Omental fat pad (tissue), 4 donors: ENCODE measurements around the gene FMN2. TPM values are rescaled to one million over a fixed set of nuclear protein-coding genes. Genes with fewer than 3 reads are reported as not detected.

ENCODE experiments used
- ATAC-seq: fragments of 150-250 bp; one replicate; pipeline ENCODE4 v1.9.1; 2016; ENCODE audit warnings: mild to moderate bottlenecking, moderate library complexity; ENCODE audit not compliant: low FRiP score
- DNase-seq: peaks from one replicate; pipeline ENCODE4 v3.0.0-alpha.2; 2019; ENCODE audit warnings: low spot score
- CTCF ChIP-seq, 3 donors: fragments of 450-650 bp; IDR thresholded peaks; one replicate each; pipeline ENCODE4 v1.5.1; 2016 to 2017; ENCODE audit warnings: antibody characterized with exemption in 3 of 3, mild to moderate bottlenecking in 3 of 3, moderate library complexity in 2 of 3
- total RNA-seq, 4 donors: library from RNA; depleted of rRNA; stranded (reverse); fragments of >200 nt; gene quantifications; one replicate each; pipeline ENCODE4 v1.1.0, GENCODE V29; 2016

The FMN2 gene
- total RNA-seq, 4 donors from 2014 or later, result 1.2 to 4.3 (median 2.8) TPM

- ATAC-seq, result no peak
- DNase-seq, result no peak
- TF ChIP-seq CTCF (IDR thresholded peaks at IDR 0.05), result no peak
Measured at GRCh38 chr1:240104672-240105071, 13.0 kb downstream of the FMN2 start.

- TF ChIP-seq CTCF (IDR thresholded peaks at IDR 0.05), result no peak
Measured at GRCh38 chr1:240107058-240107684, 15.5 kb downstream of the FMN2 start.

GRCh38 chr1:240109130-240109529, 17.4 kb downstream of the FMN2 start:
- TF ChIP-seq CTCF (IDR thresholded peaks at IDR 0.05), result no peak
- ATAC-seq (no peak), DNase-seq (no peak)

More at GRCh38 chr1:240107058-240107684, 15.5 kb downstream of the FMN2 start:
- ATAC-seq (no peak), DNase-seq (no peak)

- no peak for TF ChIP-seq CTCF (IDR thresholded peaks at IDR 0.05)
- ATAC-seq (peak; percentile 43), DNase-seq (no peak)
Measured at GRCh38 chr1:240109920-240110636, 18.4 kb downstream of the FMN2 start.

GRCh38 chr1:240111558-240111957, 19.9 kb downstream of the FMN2 start:
- ATAC-seq (no peak), DNase-seq (no peak)
- no peak for TF ChIP-seq CTCF (IDR thresholded peaks at IDR 0.05)

GRCh38 chr1:240114222-240114621, 22.5 kb downstream of the FMN2 start:
- no peak for TF ChIP-seq CTCF (IDR thresholded peaks at IDR 0.05)
- no peak for DNase-seq
- no peak for ATAC-seq

- no peak for TF ChIP-seq CTCF (IDR thresholded peaks at IDR 0.05)
- no peak for DNase-seq
- ATAC-seq, result no peak
Measured at GRCh38 chr1:240115831-240116230, 24.1 kb downstream of the FMN2 start.
